HG02678 (cell line): ENCODE results near the gene GRIK1.

ENCODE experiments used
- ATAC-seq: cut with Tn5 transposase; IDR thresholded peaks from one replicate; pipeline ENCODE4 v1.9.1; 2021; ENCODE audit warnings: mild to moderate bottlenecking, moderate library complexity; ENCODE audit not compliant: unreplicated experiment

GRIK1 gene

GRCh38 chr21:29914326-29914725 is 25.5 kb downstream of the GRIK1 start:
- ATAC-seq: no peak

- no peak for ATAC-seq
Observed at GRCh38 chr21:29909571-29909970, 30.2 kb downstream of the GRIK1 start.

- no peak for ATAC-seq
Observed at GRCh38 chr21:29904359-29905282, 35.2 kb downstream of the GRIK1 start.

GRCh38 chr21:29896884-29897283 is 42.9 kb downstream of the GRIK1 start:
- no peak for ATAC-seq

- no peak for ATAC-seq
Observed at GRCh38 chr21:29893687-29894086, 46.1 kb downstream of the GRIK1 start.

- no peak for ATAC-seq
Observed at GRCh38 chr21:29892379-29892778, 47.4 kb downstream of the GRIK1 start.

- no peak for ATAC-seq
Observed at GRCh38 chr21:29888437-29888836, 51.4 kb downstream of the GRIK1 start.

GRCh38 chr21:29887313-29888009 is 52.3 kb downstream of the GRIK1 start:
- no peak for ATAC-seq

GRCh38 chr21:29885491-29885890 is 54.3 kb downstream of the GRIK1 start:
- ATAC-seq: no peak

GRCh38 chr21:29875873-29876272 is 63.9 kb downstream of the GRIK1 start:
- ATAC-seq: no peak

- no peak for ATAC-seq
Observed at GRCh38 chr21:29875036-29875716, 64.6 kb downstream of the GRIK1 start.

GRCh38 chr21:29873908-29874307 is 65.9 kb downstream of the GRIK1 start:
- no peak for ATAC-seq

- ATAC-seq: no peak
Observed at GRCh38 chr21:29870814-29871213, 69.0 kb downstream of the GRIK1 start.

GRCh38 chr21:29867796-29868195 is 72.0 kb downstream of the GRIK1 start:
- no peak for ATAC-seq

GRCh38 chr21:29860346-29860745 is 79.5 kb downstream of the GRIK1 start:
- ATAC-seq: no peak

GRCh38 chr21:29857150-29857549 is 82.6 kb downstream of the GRIK1 start:
- ATAC-seq: no peak

GRCh38 chr21:29854795-29855194 is 85.0 kb downstream of the GRIK1 start:
- no peak for ATAC-seq

- ATAC-seq: no peak
Observed at GRCh38 chr21:29851611-29852010, 88.2 kb downstream of the GRIK1 start.

- peak; percentile 98 for ATAC-seq
Observed at GRCh38 chr21:29849735-29850176, 90.0 kb downstream of the GRIK1 start.

GRCh38 chr21:29843804-29844203 is 96.0 kb downstream of the GRIK1 start:
- ATAC-seq: no peak

GRCh38 chr21:29834617-29835016 is 105.2 kb downstream of the GRIK1 start:
- no peak for ATAC-seq
